ENCODE data around the gene NPM3. TPM values are rescaled to one million over a fixed set of nuclear protein-coding genes. Genes with fewer than 3 reads are reported as not detected.

Gene NPM3
- polyA plus RNA-seq, 1 experiment = 31.5 TPM

DNA sequence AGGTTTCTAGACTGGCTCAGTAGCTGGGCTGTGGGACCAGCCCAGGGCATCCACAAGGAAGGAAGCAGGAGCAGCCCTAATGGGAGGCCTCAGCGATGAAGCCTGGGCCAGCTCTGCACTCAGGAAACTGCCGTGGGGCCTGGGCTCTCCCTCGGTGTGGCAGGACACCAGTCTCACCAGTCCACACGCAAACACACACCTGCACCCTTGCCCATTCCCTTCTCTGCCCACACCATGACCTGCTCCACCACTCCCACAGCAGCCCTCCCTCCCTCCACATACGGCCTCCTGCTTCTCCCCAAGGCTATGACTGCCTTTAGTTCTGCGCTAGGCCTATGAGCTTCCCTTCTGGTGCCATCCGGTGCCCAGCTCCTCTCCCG is 14.5 kb downstream of the NPM3 start:
- CTCF ChIA-PET = interaction anchor here (0.9 to 3.1 kb wide), 2 partner anchors 12 to 555 kb away, joined by 4 to 20 read pairs; no protein-coding TSS in a partner anchor
- POLR2A ChIA-PET = interaction anchor here (0.6 kb wide), 1 partner anchor 636 kb away, joined by 4 read pairs; no protein-coding TSS in a partner anchor
- no peak overlapping the region for H3K4me3 ChIP-seq (ENCODE audit: low read depth, low read length)
- H3K27me3 ChIP-seq (ENCODE audit: control insufficient read depth, insufficient read depth, low read length) = peaks cover 83% of the 10 kb centered on the region
- no peaks in the 10 kb centered on the region; the same call in 1 of the 2 replicates for H3K9me3 ChIP-seq (ENCODE audit: control insufficient read depth, insufficient read depth, low read length)
- H3K27ac ChIP-seq (ENCODE audit: low read depth, low read length) = no peak overlapping the region
- TF ChIP-seq, protein P1, sequence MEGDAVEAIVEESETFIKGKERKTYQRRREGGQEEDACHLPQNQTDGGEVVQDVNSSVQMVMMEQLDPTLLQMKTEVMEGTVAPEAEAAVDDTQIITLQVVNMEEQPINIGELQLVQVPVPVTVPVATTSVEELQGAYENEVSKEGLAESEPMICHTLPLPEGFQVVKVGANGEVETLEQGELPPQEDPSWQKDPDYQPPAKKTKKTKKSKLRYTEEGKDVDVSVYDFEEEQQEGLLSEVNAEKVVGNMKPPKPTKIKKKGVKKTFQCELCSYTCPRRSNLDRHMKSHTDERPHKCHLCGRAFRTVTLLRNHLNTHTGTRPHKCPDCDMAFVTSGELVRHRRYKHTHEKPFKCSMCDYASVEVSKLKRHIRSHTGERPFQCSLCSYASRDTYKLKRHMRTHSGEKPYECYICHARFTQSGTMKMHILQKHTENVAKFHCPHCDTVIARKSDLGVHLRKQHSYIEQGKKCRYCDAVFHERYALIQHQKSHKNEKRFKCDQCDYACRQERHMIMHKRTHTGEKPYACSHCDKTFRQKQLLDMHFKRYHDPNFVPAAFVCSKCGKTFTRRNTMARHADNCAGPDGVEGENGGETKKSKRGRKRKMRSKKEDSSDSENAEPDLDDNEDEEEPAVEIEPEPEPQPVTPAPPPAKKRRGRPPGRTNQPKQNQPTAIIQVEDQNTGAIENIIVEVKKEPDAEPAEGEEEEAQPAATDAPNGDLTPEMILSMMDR (IDR thresholded peaks at IDR 0.05; ENCODE audit: low read depth, low read length) = no peak
- DNase-seq (ENCODE audit: low read depth, low spot score) = no peak

DNA sequence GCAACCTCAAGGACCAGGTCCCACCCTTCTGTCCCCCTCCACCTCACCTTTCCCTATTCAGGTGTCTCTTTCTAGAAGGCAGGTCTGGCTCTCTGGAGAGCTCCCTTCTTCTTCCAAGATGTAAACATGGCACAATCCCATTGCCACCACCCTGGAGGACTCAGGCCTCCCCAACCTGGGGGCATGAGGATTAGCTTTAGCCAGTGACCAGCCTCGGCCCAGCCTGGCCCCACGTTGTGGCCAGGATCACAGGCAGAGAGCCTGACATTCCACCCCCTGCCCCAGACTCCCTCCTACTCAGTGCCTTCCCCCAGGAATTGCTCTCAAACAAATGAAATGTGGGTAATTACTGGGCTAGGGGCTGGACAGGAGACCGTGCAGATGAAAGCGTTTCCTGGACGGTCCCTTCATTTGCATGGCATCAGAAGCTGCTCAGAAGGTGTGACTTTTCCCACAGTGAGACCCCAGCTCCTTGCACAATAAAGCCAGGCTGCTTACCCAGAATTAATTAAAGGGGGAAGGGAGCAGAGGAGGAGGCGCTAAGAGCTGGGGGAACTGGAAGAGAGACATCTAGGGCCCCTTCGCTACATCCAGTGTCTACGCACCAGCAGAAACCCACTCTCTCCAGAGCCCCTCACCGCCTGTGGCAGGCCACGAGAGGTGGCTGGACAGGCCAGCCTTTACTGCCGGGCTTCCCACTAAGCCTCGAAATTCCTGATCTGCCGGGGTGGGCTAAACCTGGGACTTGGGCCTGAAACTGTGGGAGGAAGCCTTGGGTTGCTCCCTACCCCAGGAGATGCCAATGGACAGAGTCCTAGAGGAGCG is 15.1 kb downstream of the NPM3 start:
- H3K27ac ChIP-seq (ENCODE audit: low read depth, low read length) = no peak overlapping the region
- peaks cover 83% of the 10 kb centered on the region for H3K27me3 ChIP-seq (ENCODE audit: control insufficient read depth, insufficient read depth, low read length)
- H3K9me3 ChIP-seq (ENCODE audit: control insufficient read depth, insufficient read depth, low read length) = no peaks in the 10 kb centered on the region; the same call in 1 of the 2 replicates
- CTCF ChIA-PET = interaction anchor here (0.9 to 3.1 kb wide), 3 partner anchors 13 to 554 kb away, joined by 3 to 20 read pairs (median 4); no protein-coding TSS in a partner anchor
- no peak for DNase-seq (ENCODE audit: low read depth, low spot score)
- POLR2A ChIA-PET = interaction anchor here (0.6 kb wide), 1 partner anchor 636 kb away, joined by 4 read pairs; no protein-coding TSS in a partner anchor
- H3K4me3 ChIP-seq (ENCODE audit: low read depth, low read length) = no peak overlapping the region
- TF ChIP-seq, protein P1 (IDR thresholded peaks at IDR 0.05; ENCODE audit: low read depth, low read length) = no peak

DNA sequence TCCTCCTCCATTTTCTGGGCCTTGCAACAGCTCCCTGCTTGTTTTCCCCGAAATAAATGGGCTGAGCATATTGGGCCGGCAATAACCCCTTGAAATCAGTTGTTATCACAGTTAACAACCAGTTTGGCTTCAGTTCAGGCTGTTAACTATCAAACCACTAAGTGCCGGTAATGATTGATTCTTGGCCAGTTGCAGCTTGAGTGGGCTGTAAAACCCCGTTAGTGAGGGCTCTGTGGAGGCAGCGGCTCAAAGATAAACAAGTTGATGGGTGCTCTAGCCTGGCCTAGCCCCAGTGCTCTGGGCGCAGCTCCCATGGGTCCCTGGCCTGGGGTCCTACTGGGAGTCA is 15.7 kb downstream of the NPM3 start:
- DNase-seq (ENCODE audit: low read depth, low spot score) = no peak
- no peaks in the 10 kb centered on the region; the same call in 1 of the 2 replicates for H3K9me3 ChIP-seq (ENCODE audit: control insufficient read depth, insufficient read depth, low read length)
- TF ChIP-seq, protein P1 (IDR thresholded peaks at IDR 0.05; ENCODE audit: low read depth, low read length) = no peak
- ChIA-PET POLR2A (no interaction called here), CTCF (interaction anchor here (0.9 to 3.1 kb wide), 2 partner anchors 14 to 301 kb away, joined by 3 to 20 read pairs; no protein-coding TSS in a partner anchor)
- peaks cover 83% of the 10 kb centered on the region for H3K27me3 ChIP-seq (ENCODE audit: control insufficient read depth, insufficient read depth, low read length)
- H3K4me3 ChIP-seq (ENCODE audit: low read depth, low read length) = no peak overlapping the region
- H3K27ac ChIP-seq (ENCODE audit: low read depth, low read length) = no peak overlapping the region

DNA sequence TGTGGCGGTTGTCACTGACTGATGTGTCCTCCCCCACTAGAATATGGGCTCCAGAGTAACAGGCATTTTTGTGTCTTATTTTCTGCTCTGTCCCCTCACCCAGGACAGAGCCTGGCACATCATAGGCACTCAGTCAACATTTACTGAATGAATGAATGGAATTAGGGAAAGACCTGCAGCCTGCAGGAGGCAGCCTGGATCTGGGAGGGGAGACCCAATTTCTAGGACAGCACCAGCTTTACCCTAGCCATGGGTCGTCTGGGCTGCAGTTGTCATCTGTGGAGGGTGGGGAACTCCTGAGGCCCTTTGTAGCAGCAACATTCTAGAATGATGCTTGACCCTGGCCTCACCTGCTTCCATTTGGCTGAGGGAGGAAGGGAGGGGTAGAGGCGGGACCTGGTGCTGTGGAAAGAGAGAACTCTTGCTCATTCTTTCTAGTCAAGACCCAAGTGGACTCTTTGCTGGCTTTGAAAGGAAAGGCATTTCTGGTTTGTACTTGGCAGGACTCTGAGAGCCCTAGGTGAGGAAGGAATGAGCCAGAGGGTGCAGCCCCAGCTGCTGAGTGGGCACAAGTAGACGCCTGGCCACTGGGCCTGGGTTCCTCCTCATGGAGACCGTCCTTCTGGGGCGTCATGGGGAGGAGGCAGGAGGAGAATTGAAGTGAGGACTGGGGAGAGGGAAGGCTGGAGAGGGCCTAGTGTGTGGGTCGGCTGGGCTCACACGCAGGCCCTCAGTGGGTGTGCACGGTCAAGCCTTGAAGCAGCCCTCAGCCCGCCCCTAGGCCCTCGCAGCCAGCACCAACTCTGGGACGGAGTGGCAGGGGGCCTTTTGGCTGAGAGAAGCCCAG is 16.3 kb downstream of the NPM3 start:
- TF ChIP-seq, protein P1 (IDR thresholded peaks at IDR 0.05; ENCODE audit: low read depth, low read length) = no peak
- peaks cover 82% of the 10 kb centered on the region for H3K27me3 ChIP-seq (ENCODE audit: control insufficient read depth, insufficient read depth, low read length)
- CTCF ChIA-PET = interaction anchor here (3.1 kb wide), 1 partner anchor 14 kb away, joined by 20 read pairs; no protein-coding TSS in a partner anchor
- POLR2A ChIA-PET = interaction anchor here (0.6 kb wide), 1 partner anchor 25 kb away, joined by 3 read pairs; no protein-coding TSS in a partner anchor
- no peak for DNase-seq (ENCODE audit: low read depth, low spot score)
- no peaks in the 10 kb centered on the region; the same call in 1 of the 2 replicates for H3K9me3 ChIP-seq (ENCODE audit: control insufficient read depth, insufficient read depth, low read length)
- H3K27ac ChIP-seq (ENCODE audit: low read depth, low read length) = no peak overlapping the region
- H3K4me3 ChIP-seq (ENCODE audit: low read depth, low read length) = no peak overlapping the region
